HepG2 (cell line): Measurements from ENCODE around the gene CAVIN2. TPM values are rescaled to one million over a fixed set of nuclear protein-coding genes. Genes with fewer than 3 reads are reported as not detected.

Source experiments
- CEBPZ ChIP-seq: IDR thresholded peaks from 2 replicates; pipeline ENCODE4 v1.6.1; 2012; ENCODE audit warnings: low read length, improper control_type of control experiment
- HDAC1 ChIP-seq: sonication (generic); formaldehyde crosslinking; IDR thresholded peaks from 2 replicates; pipeline ENCODE4 v1.5.1; 2020; ENCODE audit warnings: mild to moderate bottlenecking, missing genetic modification reagents
- IKZF5 ChIP-seq: IDR thresholded peaks from 2 replicates; pipeline ENCODE4 v1.6.1; 2018; ENCODE audit warnings: missing genetic modification reagents, mild to moderate bottlenecking, missing compliant biosample characterization
- KMT2B ChIP-seq: IDR thresholded peaks from 2 replicates; pipeline ENCODE4 v1.6.1; 2016; ENCODE audit warnings: missing genetic modification reagents, missing compliant biosample characterization
- MATR3 ChIP-seq: sonication (generic); formaldehyde crosslinking; IDR thresholded peaks from 2 replicates; pipeline ENCODE4 v1.4.0; 2020; ENCODE audit warnings: missing genetic modification reagents
- MYNN ChIP-seq: sonication (generic); formaldehyde crosslinking; IDR thresholded peaks from 2 replicates; pipeline ENCODE4 v1.4.0; 2020; ENCODE audit warnings: mild to moderate bottlenecking, low read depth, missing genetic modification reagents
- PCBP1 ChIP-seq: fragments of 200-400 bp; formaldehyde crosslinking; IDR thresholded peaks from 2 replicates; pipeline ENCODE4 v1.6.1; 2017; ENCODE audit warnings: mild to moderate bottlenecking, low read depth, low read length, borderline replicate concordance
- SMARCC2 ChIP-seq: fragments of 450-650 bp; IDR thresholded peaks from 2 replicates; pipeline ENCODE4 v1.6.1; 2017; ENCODE audit warnings: antibody characterized with exemption, mild to moderate bottlenecking
- SNRNP70 ChIP-seq: fragments of 200-400 bp; formaldehyde crosslinking; IDR thresholded peaks from 2 replicates; pipeline ENCODE4 v1.6.1; 2017; ENCODE audit warnings: mild to moderate bottlenecking, low read depth, low read length, moderate library complexity
- TBL1XR1 ChIP-seq: fragments of 150-350 bp; IDR thresholded peaks from 2 replicates; pipeline ENCODE4 v1.6.1; 2014; ENCODE audit warnings: borderline replicate concordance, low read length; ENCODE audit not compliant: partially characterized antibody
- ZBTB34 ChIP-seq: sonication (generic); formaldehyde crosslinking; IDR thresholded peaks from 2 replicates; pipeline ENCODE4 v1.8.0; 2022; ENCODE audit warnings: mild to moderate bottlenecking, missing genetic modification reagents
- ZNF501 ChIP-seq: sonication (generic); formaldehyde crosslinking; IDR thresholded peaks from 2 replicates; pipeline ENCODE4 v1.5.1; 2020; ENCODE audit warnings: mild to moderate bottlenecking, moderate library complexity, missing genetic modification reagents
- ZNF644 ChIP-seq: IDR thresholded peaks from 2 replicates; pipeline ENCODE4 v1.6.1; 2016; ENCODE audit warnings: low read depth
- ZSCAN30 ChIP-seq: sonication (generic); formaldehyde crosslinking; IDR thresholded peaks from 2 replicates; pipeline ENCODE4 v1.5.0; 2020; ENCODE audit warnings: mild to moderate bottlenecking, missing genetic modification reagents
- polyA plus RNA-seq, 8 experiments: library from polyadenylated mRNA; depleted of rRNA in 3 of 8; stranded (reverse) in 7 of 8; unstranded in 1 of 8; fragments of >200 nt; fragmentation: Illumina TruSeq in 4 of 8; extraction: Trizol in 4 of 8; gene quantifications; 2 replicates each; pipeline versions ENCODE4 v1.2.1 to v1.2.3, GENCODE V29; 2011 to 2016; ENCODE audit warnings: low read depth in 4 of 8, missing spikeins in 1 of 8, mixed read lengths in 1 of 8; ENCODE audit not compliant: insufficient read depth in 1 of 8
- total RNA-seq, 5 experiments: library from RNA; depleted of rRNA; stranded (reverse); fragments of >200 nt; fragmentation: Illumina TruSeq; extraction: Trizol; gene quantifications; 2 replicates each; pipeline ENCODE4 v1.2.3, GENCODE V29; 2016; ENCODE audit warnings: low read depth in 1 of 5
- TF ChIP-seq, protein P1 (sequence below): sonication (generic); formaldehyde crosslinking; IDR thresholded peaks from 2 replicates; pipeline ENCODE4 v1.8.0; 2022; ENCODE audit warnings: low read depth, missing genetic modification reagents
- TF ChIP-seq, protein P2 (sequence below), 2 experiments: IDR thresholded peaks; 2 replicates each; pipeline ENCODE4 v1.6.1; 2011 to 2012; ENCODE audit warnings: low read length in 2 of 2, borderline replicate concordance in 1 of 2, low read depth in 1 of 2, mild to moderate bottlenecking in 1 of 2, moderate library complexity in 1 of 2
- TF ChIP-seq, protein P3 (sequence below): IDR thresholded peaks from 2 replicates; pipeline ENCODE4 v1.6.1; 2016; ENCODE audit warnings: mild to moderate bottlenecking

Gene CAVIN2
- total and polyA plus RNA-seq, 2 of the 13 experiments (the other 11 are each of a cell fraction or from before 2014, with no cell fraction given), result 7.6 to 38.8 TPM

GRCh38 chr2:191845248-191845715 lies 1.6 kb downstream of the CAVIN2 start (continued):
- TF ChIP-seq CEBPZ (no peak), ZNF644 (peak; percentile 69; the same call in 1 of the 2 replicates), TBL1XR1 (no peak), ZSCAN30 (CRISPR knock-in tag) (no peak), SMARCC2 (no peak), MYNN (CRISPR knock-in tag) (no peak), MATR3 (no peak), PCBP1 (no peak), KMT2B (CRISPR knock-in tag) (no peak), HDAC1 (CRISPR knock-in tag) (0 out of 2 replicates have a peak, but pooled peaks have one; percentile 19), ZBTB34 (CRISPR knock-in tag) (no peak), ZNF501 (CRISPR knock-in tag) (no peak), IKZF5 (CRISPR knock-in tag) (0 out of 2 replicates have a peak, but pooled peaks have one; percentile 19), SNRNP70 (no peak)
- TF ChIP-seq, protein P1, sequence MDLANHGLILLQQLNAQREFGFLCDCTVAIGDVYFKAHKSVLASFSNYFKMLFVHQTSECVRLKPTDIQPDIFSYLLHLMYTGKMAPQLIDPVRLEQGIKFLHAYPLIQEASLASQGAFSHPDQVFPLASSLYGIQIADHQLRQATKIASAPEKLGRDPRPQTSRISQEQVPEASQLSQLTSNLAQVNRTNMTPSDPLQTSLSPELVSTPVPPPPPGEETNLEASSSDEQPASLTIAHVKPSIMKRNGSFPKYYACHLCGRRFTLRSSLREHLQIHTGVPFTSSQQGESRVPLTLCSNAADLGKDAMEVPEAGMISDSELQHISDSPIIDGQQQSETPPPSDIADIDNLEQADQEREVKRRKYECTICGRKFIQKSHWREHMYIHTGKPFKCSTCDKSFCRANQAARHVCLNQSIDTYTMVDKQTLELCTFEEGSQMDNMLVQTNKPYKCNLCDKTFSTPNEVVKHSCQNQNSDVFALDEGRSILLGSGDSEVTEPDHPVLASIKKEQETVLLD (CRISPR knock-in tag), result no peak
- TF ChIP-seq, protein P2, sequence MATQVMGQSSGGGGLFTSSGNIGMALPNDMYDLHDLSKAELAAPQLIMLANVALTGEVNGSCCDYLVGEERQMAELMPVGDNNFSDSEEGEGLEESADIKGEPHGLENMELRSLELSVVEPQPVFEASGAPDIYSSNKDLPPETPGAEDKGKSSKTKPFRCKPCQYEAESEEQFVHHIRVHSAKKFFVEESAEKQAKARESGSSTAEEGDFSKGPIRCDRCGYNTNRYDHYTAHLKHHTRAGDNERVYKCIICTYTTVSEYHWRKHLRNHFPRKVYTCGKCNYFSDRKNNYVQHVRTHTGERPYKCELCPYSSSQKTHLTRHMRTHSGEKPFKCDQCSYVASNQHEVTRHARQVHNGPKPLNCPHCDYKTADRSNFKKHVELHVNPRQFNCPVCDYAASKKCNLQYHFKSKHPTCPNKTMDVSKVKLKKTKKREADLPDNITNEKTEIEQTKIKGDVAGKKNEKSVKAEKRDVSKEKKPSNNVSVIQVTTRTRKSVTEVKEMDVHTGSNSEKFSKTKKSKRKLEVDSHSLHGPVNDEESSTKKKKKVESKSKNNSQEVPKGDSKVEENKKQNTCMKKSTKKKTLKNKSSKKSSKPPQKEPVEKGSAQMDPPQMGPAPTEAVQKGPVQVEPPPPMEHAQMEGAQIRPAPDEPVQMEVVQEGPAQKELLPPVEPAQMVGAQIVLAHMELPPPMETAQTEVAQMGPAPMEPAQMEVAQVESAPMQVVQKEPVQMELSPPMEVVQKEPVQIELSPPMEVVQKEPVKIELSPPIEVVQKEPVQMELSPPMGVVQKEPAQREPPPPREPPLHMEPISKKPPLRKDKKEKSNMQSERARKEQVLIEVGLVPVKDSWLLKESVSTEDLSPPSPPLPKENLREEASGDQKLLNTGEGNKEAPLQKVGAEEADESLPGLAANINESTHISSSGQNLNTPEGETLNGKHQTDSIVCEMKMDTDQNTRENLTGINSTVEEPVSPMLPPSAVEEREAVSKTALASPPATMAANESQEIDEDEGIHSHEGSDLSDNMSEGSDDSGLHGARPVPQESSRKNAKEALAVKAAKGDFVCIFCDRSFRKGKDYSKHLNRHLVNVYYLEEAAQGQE (IDR thresholded peaks at IDR 0.05; ENCODE audit: borderline replicate concordance in 1 of 2, low read depth in 1 of 2, low read length in 2 of 2), result no peak
- TF ChIP-seq, protein P3, sequence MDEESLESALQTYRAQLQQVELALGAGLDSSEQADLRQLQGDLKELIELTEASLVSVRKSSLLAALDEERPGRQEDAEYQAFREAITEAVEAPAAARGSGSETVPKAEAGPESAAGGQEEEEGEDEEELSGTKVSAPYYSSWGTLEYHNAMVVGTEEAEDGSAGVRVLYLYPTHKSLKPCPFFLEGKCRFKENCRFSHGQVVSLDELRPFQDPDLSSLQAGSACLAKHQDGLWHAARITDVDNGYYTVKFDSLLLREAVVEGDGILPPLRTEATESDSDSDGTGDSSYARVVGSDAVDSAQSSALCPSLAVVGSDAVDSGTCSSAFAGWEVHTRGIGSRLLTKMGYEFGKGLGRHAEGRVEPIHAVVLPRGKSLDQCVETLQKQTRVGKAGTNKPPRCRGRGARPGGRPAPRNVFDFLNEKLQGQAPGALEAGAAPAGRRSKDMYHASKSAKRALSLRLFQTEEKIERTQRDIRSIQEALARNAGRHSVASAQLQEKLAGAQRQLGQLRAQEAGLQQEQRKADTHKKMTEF, result no peak
